Esophagus squamous epithelium (tissue), 5 donors: ENCODE measurements around the gene WDR19. TPM values are rescaled to one million over a fixed set of nuclear protein-coding genes. Genes with fewer than 3 reads are reported as not detected.

ENCODE experiments used
- DNase-seq: peaks from one replicate; lab custom pipeline; 2025; lab: John Stamatoyannopoulos, UW
- H3K27ac ChIP-seq, 4 donors: fragments of 200-600 bp; sonication (generic); one replicate each; pipeline ENCODE4 v1.5.1; 2016 to 2019; ENCODE audit warnings: mild to moderate bottlenecking in 1 of 4
- H3K27me3 ChIP-seq, 4 donors: fragments of 200-600 bp; sonication (generic); 1 replicate in 3 of 4; 2 replicates in 1 of 4; pipeline versions ENCODE4 v1.5.1 to v1.6.0; 2017 to 2021; ENCODE audit warnings: antibody characterized with exemption in 1 of 4
- H3K36me3 ChIP-seq, 3 donors: fragments of 200-600 bp; sonication (generic); one replicate each; pipeline ENCODE4 v1.5.1; 2016 to 2019
- H3K4me1 ChIP-seq, 3 donors: fragments of 200-600 bp; sonication (generic); one replicate each; pipeline ENCODE4 v1.5.1; 2017 to 2019
- H3K4me3 ChIP-seq, 4 donors: fragments of 200-600 bp; sonication (generic); 1 replicate in 3 of 4; 2 replicates in 1 of 4; pipeline ENCODE4 v1.5.1; 2016 to 2019; ENCODE audit warnings: mild to moderate bottlenecking in 2 of 4, moderate library complexity in 1 of 4
- H3K9me3 ChIP-seq, 3 donors: fragments of 200-600 bp; sonication (generic); one replicate each; pipeline ENCODE4 v1.5.1; 2016 to 2019
- CTCF ChIP-seq, 6 experiments: fragments of 450-650 bp in 4 of 6; fragments of 200-600 bp in 2 of 6; sonication (generic) in 2 of 6; IDR thresholded peaks; one replicate each; pipeline ENCODE4 v1.5.1; 2016 to 2019; ENCODE audit warnings: antibody characterized with exemption in 6 of 6, mild to moderate bottlenecking in 4 of 6, moderate library complexity in 4 of 6
- POLR2A ChIP-seq, 4 donors: fragments of 450-650 bp; IDR thresholded peaks; one replicate each; pipeline ENCODE4 v1.6.1; 2017; ENCODE audit warnings: antibody characterized with exemption in 4 of 4, mild to moderate bottlenecking in 4 of 4, moderate library complexity in 3 of 4
- WGBS, 2 donors: methylation state at CpG; one replicate each; pipeline ENCODE4 v1.1.5; 2018; 5-methylcytosine and 5-hydroxymethylcytosine counted together
- intact Hi-C: fragments of 100-400 bp; cut with DNase I; formaldehyde crosslinking; loops from one replicate; pipeline ENCODE4 v1.15.0; 2022
- total RNA-seq, 4 donors: library from RNA; depleted of rRNA; stranded (reverse); fragments of >200 nt; gene quantifications; one replicate each; pipeline ENCODE4 v1.1.0, GENCODE V29; 2016
- donor health status: DM: yes; HTN: yes; CAD: no.

WDR19 gene
- total RNA-seq, 4 donors from 2014 or later = 9.1 to 34.7 (median 10.4) TPM

DNA sequence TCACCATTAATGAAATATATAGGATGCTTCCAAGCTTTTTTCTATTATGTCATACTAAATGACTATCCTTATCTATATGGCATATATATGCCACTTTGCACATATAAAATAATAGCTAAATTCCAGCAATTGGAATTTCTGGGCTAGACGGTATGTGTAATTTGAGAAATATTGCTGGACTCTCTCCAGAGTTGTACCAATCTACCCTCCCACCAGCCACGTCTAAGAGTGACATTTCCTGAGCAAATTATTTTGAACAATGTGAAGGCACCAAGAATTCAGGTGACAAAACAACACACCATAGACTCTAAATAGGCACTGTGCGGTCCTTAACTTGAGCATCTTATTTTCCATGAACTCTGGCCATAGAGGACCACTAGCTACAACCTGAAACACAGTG is 121.5 kb downstream of the WDR19 start:
- H3K27ac ChIP-seq = no peak overlapping the region
- peaks cover 11 to 99% (median 27%) of the 10 kb centered on the region in 3 donors for H3K36me3 ChIP-seq
- intact Hi-C loops = no loop called here
- no peaks in the 10 kb centered on the region for H3K4me1 ChIP-seq
- WGBS, 2 donors = 88 to 95% methylated on average over 3 of the region's 3 CpGs
- no peak overlapping the region for H3K4me3 ChIP-seq
- DNase-seq = no peak
- TF ChIP-seq CTCF (IDR thresholded peaks at IDR 0.05) = no peak
- no peak for TF ChIP-seq POLR2A (IDR thresholded peaks at IDR 0.05)
- no peaks in the 10 kb centered on the region for H3K27me3 ChIP-seq
- no peaks in the 10 kb centered on the region for H3K9me3 ChIP-seq

GRCh38 chr4:39304651-39305050 is 122.3 kb downstream of the WDR19 start:
- 80 to 83% methylated on average over 5 of the region's 5 CpGs for WGBS, 2 donors
- Histone ChIP-seq H3K27ac (no peak overlapping the region), H3K36me3 (peaks cover 11 to 99% (median 22%) of the 10 kb centered on the region in 3 donors), H3K4me1 (no peaks in the 10 kb centered on the region), H3K9me3 (no peaks in the 10 kb centered on the region), H3K4me3 (no peak overlapping the region), H3K27me3 (no peaks in the 10 kb centered on the region)
- intact Hi-C loops = no loop called here
- no peak for TF ChIP-seq CTCF (IDR thresholded peaks at IDR 0.05)
- no peak for TF ChIP-seq POLR2A (IDR thresholded peaks at IDR 0.05)
- DNase-seq = no peak

DNA sequence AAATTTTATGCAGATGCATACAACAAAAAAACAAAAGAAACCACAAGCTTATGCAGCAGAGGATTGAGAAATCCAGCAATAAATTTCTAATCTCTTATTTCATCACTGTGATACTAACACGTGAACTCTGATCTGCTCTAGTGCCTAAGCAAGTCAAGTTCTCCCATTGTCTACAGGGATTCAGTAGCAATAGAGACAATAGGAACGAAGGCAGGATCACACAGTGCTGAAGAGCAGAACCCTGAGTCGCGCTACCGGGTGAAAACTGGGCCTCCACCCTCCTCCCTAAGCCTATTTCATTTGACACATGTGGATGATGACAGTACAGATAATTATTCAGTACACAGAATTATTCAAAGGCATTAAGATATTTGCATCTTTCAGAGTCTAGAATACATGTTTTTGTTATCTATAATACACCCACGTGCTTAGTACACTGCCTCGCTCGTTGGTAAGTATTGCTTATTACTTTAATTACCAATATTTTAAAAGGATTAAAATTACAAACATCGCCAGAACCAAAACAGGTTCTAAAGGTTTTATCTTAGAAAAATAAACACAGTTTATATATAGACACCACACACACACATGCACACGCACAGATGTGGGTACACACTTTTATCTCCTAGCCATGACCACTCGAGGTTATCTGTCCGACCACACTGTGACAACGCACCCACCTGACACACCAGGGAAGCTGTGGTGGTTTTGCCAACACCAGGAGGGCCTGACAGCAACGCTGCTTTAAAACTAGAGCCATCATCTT is 123.8 kb downstream of the WDR19 start:
- no peak overlapping the region for H3K27ac ChIP-seq
- H3K4me1 ChIP-seq = no peaks in the 10 kb centered on the region
- no peak overlapping the region for H3K4me3 ChIP-seq
- intact Hi-C loops = no loop called here
- H3K36me3 ChIP-seq = peaks cover 0 to 99% (median 12%) of the 10 kb centered on the region in 3 donors
- H3K9me3 ChIP-seq = no peaks in the 10 kb centered on the region
- 74 to 75% methylated on average over 14 of the region's 14 CpGs for WGBS, 2 donors
- no peaks in the 10 kb centered on the region for H3K27me3 ChIP-seq
- no peak for DNase-seq
- no peak for TF ChIP-seq POLR2A (IDR thresholded peaks at IDR 0.05)
- TF ChIP-seq CTCF (IDR thresholded peaks at IDR 0.05) = no peak

DNA sequence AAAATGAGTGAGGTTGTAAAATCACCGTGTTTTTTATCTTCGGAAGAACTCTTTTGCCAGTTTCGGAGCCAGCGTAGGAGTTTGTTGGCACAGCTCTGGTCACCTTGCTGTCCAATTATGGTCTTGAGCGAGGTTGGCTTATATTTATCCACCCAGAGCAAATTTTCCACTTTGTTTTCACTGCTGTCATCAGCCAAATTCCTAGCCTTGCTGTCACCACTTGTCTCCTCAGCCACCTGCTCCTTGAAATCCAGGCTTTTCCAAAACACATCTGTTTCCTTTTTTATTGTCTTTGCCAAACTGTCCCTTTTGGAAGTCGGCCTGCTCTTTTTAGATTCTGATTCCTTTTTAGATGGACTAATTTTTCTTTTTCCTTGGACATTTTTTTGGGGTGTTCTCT is 126.3 kb downstream of the WDR19 start:
- Histone ChIP-seq H3K4me3 (no peak overlapping the region), H3K27ac (no peak overlapping the region), H3K9me3 (no peaks in the 10 kb centered on the region), H3K4me1 (no peaks in the 10 kb centered on the region), H3K27me3 (no peaks in the 10 kb centered on the region), H3K36me3 (peaks cover 0 to 99% (median 6%) of the 10 kb centered on the region in 3 donors)
- intact Hi-C loops = no loop called here
- DNase-seq = no peak
- WGBS, 2 donors = 81 to 84% methylated on average over 6 of the region's 6 CpGs
- TF ChIP-seq CTCF (IDR thresholded peaks at IDR 0.05) (no peak), POLR2A (IDR thresholded peaks at IDR 0.05) (no peak)

- TF ChIP-seq CTCF (IDR thresholded peaks at IDR 0.05) = no peak
- TF ChIP-seq POLR2A (IDR thresholded peaks at IDR 0.05) = no peak
- Histone ChIP-seq H3K36me3 (peaks cover 0 to 99% (median 6%) of the 10 kb centered on the region in 3 donors), H3K27ac (no peak overlapping the region), H3K9me3 (no peaks in the 10 kb centered on the region), H3K4me3 (no peak overlapping the region), H3K27me3 (no peaks in the 10 kb centered on the region), H3K4me1 (no peaks in the 10 kb centered on the region)
- DNase-seq = no peak
- WGBS, 2 donors = 51 to 57% methylated on average over 4 of the region's 4 CpGs
- intact Hi-C loops = no loop called here
Measured at GRCh38 chr4:39312816-39313215, 130.5 kb downstream of the WDR19 start.
